Measurements from ENCODE around the gene EXOC3L4. TPM values are rescaled to one million over a fixed set of nuclear protein-coding genes. Genes with fewer than 3 reads are reported as not detected.

The EXOC3L4 gene
- total RNA-seq, 4 donors from 2014 or later: 0.22 to 0.68 TPM; not detected in 2

DNA sequence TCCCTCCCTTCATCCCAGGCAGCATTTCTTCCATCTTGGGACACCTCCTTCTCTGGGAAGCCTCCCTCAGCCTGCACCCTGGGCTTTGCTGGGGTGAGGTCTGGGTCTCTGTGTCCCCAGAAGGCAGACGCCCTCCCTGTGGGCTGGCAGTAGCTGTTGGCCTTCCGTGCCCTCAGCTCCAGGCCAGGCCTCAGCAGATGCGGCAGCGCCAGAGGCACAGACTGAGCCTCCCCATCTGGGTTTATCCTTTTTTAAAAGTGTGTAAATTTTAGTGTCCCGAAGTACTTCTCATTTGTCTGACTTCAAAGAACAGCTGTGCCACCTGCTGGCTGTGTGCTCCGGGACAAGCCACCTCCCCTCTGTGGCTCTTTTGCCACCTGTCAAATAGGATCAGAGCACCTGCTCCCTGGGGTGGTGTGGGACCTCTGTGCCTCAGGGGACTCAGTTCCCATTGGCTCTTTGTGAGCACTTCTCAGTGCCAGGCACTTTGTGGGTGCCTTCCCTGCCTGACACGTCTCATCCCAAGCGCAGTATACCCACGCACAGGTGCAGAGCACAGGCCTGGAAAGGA, 11.1 kb downstream of the EXOC3L4 start:
- no peak for TF ChIP-seq CTCF (IDR thresholded peaks at IDR 0.05; ENCODE audit: low read depth)

DNA sequence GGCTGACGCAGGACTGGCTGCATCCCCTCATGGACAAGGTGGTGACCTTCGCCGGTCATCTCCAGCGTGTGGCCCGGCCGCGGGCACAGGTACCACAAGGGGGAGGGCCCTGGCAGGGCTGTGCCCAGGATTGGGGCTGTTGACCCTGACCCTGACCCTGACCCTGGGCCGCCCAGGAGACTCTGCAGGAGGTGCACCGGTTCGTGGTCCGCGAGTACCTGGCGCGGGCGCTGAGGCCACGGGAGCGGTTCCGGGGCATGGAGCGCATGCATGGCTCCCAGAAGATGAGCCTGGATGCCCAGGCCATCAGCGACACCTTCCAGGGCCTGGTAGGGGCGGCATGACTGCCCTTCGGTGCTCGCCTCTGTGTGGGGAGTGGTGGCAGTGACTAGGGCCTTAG, 12.9 kb downstream of the EXOC3L4 start:
- TF ChIP-seq CTCF (IDR thresholded peaks at IDR 0.05; ENCODE audit: low read depth): no peak

- TF ChIP-seq CTCF (IDR thresholded peaks at IDR 0.05; ENCODE audit: low read depth): no peak
Measured at GRCh38 chr14:103107941-103108748, 13.6 kb downstream of the EXOC3L4 start.

DNA sequence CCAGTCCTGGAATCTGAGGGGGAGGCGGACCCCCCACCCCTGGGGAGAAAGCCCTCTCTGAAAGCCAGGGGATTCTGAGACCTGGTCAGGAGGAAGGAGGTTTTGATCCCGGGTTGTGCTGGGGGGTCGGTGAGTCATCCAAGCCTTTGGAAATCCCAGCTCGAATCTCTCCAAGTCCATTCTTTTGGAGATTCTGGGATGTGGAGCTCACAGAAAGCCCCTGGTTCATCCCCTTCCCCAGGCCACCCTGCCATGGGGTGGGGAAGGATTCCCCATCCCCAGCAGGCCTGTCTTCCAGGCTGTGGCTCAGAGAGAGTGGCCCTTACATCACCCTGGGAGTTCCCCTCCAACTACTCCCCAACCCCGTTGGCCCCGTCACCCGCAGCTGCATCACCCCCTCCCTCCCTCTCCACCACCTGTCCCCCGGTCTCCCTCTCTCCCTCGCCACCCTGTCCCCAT, 14.3 kb downstream of the EXOC3L4 start:
- TF ChIP-seq CTCF (IDR thresholded peaks at IDR 0.05; ENCODE audit: low read depth): no peak

- no peak for TF ChIP-seq CTCF (IDR thresholded peaks at IDR 0.05; ENCODE audit: low read depth)
Measured at GRCh38 chr14:103109535-103110441, 15.3 kb downstream of the EXOC3L4 start.

DNA sequence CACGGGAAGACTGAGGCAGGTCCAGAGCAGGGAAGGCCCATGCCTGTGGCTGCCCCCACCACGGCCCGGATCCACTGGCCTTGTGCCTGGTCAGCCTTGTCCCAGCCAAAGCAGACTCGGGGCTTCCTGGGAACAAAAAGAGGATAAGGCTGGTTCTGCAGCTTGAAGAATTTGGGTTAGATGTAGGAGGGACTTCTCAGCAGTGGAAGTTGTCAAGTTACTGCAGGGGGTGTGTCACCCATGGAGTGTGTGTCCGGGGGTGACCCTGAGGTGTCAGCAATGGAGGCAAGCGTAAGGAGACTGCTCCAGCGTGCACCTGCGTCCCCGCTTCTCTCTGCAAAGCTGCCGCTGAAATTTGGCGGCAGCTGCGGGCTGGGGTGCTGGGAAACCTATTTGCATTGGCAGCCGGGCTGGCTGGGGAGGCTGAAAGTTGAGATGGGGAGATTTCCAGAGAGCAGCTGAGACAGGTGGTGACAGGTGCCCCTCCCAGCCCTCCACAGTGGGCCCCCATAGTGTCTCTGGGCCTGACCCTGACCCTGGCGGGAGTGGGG, 16.2 kb downstream of the EXOC3L4 start:
- no peak for TF ChIP-seq CTCF (IDR thresholded peaks at IDR 0.05; ENCODE audit: low read depth)
